NCI-H1417 (cell line): Measurements from ENCODE around the gene NAV2.
"Not testable (repeated sequence)": the region's sequence is repeated elsewhere in the genome, so short reads cannot be mapped to it uniquely, and the experiment has no call there.

ENCODE experiments used
- DNase-seq, 3 experiments: peaks; one replicate each; lab custom pipeline; 2025; lab: John Stamatoyannopoulos, UW

The NAV2 gene

DNA sequence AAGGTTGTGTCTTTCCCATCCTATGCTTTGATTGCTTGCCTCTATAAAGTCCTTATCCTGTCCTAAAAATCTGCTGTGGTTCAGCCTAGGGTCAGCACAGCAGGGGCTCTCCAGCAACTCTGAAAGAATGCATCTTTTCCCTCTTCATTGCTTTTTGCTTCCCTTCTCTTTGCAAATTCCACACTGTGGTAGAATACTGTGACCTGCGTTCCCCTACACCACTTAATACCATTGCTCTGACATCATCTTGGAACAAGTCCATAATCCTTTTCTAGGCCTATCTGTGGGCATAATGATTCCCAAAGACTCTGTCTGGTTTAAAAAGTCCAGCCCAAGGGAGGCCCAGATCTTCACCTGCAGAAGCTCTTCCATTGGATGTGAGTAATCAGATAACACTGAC is 177.7 kb downstream of the NAV2 start:
- no peak for DNase-seq

DNA sequence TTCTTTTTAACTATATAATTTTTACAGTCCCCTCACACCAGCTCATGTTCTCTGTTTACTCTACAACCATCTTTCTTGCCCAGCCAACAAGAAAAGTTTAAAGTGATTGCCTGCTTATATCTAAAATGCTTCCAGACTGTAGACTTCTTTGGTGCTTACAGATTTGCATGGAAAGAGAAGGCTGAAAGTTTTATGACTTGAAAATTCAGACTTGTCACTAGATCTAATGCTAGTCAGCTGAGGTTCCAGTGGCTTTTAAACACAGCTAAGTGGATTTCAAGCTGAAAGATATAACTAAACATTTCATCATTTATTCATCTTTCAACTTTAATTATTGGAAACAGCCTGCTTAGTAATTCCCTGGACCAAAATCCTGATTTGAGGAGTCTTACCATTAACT is 178.4 kb downstream of the NAV2 start:
- DNase-seq: no peak

DNA sequence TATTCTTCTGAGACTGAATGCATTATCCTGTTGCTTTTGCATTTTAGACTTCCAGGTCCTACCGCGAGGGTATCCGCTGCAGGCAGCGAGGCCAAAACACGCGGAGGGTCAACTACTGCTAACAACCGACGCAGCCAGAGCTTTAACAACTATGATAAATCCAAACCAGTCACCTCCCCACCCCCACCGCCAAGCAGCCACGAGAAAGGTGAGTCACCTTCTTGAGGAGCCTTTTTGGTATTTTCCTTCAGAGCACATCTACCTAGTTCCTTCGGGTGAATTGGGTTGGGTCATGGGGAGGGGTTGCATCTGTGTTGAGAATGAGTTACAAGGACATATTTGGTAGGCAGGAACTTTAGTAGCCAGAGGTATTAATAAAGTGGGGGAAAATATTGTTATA is 179.8 kb downstream of the NAV2 start:
- no peak for DNase-seq

DNA sequence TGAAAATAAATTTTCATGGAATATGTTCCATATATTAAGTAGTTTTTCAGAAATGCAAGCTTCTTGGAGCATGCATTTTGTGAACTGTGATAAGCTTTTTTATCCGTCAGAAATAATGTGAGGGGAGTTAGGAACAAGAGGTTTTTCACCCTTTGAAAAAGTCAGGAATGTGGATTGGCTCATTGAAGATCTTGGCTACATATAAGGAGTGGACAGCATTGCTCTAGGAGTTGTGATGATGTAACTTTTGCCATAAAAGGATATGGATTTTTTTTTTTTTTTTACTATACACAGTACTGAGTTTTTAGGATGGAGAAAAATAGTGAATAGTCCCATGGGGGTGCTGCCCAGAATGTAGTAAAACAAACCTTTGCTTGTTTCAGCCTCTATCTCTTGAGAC is 180.2 kb downstream of the NAV2 start:
- no peak for DNase-seq

DNA sequence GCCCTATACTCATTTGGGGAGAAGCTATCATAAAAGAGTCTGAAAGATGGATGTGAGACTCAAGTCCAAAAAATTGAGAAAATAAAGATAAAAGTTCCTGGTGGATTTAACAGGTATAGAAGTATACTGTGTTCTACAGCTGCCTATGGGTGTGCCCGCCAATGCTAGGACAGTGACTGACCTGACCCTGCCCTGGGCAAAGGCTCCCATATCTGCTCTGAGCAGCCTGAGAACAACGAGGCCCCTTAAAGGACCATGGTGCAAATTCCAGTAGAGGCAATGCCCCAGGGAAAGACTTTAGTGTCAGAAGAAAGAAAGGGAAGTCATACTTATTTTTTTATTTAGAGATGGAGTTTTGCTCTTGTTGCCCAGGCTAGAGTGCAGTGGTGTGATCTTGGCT is 181.8 kb downstream of the NAV2 start:
- no peak for DNase-seq

DNA sequence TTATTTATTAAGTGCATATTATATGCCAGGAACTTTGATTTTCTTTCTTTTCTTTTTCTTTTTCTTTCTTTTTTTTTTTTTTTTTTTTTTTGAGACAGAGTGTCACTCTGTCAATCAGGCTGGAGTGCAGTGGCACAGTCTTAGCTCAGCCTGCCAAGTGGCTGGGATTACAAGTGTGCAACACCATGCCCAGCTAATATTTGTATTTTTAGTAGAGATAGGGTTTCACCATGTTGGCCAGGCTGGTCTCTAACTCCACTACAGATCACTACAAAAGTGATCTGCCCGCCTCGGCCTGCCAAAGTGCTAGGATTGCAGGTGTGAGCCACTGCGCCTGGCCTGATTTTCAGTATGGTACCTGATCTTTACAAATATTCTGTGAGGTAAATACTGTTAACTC is 182.4 kb downstream of the NAV2 start:
- not testable (repeated sequence) for DNase-seq

DNA sequence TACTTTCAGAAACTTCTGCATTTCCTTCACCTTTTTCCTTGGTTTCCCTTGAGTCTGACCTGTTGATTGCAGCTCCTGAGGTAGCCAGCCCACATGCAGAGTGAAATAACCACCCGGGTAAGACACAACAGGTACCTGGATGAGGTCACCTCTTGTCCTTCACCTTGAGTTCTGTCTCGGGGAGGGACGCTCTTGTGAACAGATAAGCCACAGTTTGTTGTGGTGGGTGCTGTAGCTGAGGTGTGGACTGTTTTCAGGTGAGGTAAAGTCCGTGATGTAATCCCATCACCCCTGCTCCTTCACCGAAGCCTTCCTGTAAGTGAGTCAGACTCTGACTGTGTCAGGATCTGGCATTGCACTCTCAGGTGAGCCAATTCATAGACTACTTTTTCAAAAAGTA is 183.1 kb downstream of the NAV2 start:
- DNase-seq: no peak

DNA sequence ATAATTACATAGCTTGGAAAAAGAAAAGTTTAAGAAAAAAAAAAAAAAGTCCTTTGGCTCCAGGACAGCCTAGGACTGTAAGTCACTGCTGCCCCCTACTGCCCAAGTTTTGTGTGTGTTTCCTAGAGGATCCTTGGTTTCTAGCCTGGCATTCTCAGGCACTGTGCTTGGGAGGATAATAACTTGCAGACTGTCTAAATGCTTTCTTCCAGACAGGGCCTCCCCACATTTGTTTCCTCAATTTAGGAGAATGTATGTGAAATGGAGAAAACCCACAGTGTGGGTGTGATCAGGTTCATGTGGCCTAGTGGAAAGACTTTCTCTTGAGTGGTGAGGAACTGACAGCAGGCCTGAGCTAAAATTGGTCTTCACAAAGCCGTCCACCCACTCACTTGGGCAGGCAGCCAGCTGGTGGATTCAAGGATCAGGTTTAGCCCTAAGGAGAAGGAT is 191.0 kb downstream of the NAV2 start:
- peak; percentile 56 to 89 (median 83) for DNase-seq

DNA sequence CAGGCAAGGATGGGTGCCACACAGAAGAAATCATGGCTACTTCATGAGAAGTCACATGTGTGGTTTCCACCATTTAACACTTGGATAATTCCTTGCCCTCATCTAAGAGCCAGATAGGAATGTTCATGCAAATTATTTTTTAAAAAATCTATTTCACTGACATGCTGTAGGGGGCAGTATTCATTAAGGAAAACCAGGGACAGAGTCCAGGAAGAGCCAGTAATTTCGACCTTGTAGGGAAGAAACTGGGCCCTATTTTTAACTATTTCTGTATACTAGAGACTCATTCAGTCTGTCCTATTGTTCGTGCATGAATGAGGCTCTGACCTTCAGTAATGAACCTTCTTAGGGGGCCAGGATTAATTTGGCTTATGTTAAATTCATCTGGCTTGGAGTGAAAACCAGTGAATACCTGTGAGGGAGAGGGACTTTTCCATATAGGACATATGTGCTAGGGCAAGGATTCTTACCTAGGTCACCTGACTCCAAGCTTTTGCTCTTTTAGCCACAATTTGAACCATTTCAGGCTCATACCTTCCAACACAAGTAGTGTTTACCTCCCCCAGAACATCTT is 192.7 kb downstream of the NAV2 start:
- peak; percentile 38 to 57 (median 55) for DNase-seq

DNA sequence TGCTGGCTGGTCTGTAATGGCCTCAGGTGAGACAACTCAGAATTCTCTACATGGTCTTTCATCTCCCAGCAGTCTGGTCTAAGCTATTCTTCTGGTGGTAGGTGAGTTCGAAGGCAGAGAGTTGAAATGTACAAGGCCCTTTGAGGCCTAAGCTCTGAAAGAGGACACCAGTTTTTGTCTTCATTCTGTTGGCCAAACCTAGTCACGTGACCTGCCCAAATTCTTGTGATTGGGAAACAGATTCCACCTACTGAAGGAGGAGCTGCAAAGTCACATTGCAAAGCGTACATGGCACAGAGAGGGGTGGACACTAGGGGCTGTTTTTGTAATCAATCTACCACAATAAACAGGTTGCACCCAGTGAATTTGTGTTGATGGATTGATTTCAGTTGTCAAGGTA is 193.5 kb downstream of the NAV2 start:
- no peak for DNase-seq

DNA sequence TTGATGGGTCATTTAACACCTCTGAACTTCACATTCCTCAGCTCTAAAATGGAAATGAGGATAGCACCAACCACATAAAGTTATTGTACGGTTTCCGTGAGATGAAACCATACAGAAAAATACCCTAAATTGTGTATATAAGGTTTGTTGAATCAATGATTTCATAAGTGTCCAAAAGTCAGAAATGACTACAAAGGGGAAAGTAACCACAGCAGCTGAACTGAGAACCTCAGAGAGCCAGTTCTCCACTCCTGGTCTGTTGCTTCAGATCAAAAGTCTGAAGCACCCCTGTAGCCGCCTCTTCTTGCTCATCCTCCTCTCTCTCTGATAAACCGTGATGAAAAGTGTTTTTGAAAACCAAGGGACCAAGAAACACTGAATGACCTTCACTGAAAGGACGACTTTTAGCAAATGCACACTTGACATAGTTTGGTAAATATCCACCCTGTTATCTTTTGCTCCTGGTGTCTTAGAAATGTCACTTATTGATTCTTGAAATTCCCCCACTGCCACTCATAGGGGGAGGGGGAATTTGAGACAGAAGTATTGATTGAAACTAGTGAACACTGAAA is 194.5 kb downstream of the NAV2 start:
- no peak for DNase-seq

DNA sequence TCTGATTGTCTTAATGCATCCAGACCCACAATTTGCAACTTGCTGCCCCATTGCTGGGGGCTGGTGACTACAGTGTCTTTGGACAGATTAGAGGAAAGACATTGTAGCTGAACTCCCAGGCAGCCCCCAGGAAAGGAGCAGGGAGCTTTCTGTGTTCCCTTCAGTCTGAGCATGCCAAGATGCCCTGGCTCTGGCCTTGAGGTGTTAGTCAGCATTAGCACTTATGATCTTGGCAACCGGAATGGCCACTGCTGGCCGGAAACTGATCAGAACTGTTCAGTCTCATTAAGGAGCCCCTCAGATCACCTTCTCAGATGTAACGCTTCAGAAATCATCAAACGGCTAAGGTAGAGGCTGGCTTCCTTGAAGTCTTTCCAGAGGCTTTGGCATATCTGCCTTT is 195.2 kb downstream of the NAV2 start:
- DNase-seq: no peak

DNA sequence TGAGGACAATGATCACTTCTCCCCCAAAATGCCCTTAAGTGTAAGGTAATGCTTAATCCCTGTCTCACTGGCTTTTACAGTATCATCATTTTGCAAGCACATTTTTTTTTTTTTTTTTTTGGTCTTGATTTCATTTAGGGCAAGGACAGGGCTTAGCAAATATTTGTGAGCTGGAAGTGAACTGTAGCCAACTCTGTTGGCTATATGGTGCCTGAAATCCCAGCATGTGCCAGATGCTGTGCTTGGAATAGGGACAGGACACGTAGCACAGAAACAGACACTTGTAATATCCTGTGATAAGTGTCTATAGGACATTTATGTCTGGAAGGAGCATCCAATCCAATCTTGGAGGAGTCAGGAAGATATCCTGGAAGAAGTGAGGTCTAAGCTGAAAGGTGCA is 198.3 kb downstream of the NAV2 start:
- no peak for DNase-seq

DNA sequence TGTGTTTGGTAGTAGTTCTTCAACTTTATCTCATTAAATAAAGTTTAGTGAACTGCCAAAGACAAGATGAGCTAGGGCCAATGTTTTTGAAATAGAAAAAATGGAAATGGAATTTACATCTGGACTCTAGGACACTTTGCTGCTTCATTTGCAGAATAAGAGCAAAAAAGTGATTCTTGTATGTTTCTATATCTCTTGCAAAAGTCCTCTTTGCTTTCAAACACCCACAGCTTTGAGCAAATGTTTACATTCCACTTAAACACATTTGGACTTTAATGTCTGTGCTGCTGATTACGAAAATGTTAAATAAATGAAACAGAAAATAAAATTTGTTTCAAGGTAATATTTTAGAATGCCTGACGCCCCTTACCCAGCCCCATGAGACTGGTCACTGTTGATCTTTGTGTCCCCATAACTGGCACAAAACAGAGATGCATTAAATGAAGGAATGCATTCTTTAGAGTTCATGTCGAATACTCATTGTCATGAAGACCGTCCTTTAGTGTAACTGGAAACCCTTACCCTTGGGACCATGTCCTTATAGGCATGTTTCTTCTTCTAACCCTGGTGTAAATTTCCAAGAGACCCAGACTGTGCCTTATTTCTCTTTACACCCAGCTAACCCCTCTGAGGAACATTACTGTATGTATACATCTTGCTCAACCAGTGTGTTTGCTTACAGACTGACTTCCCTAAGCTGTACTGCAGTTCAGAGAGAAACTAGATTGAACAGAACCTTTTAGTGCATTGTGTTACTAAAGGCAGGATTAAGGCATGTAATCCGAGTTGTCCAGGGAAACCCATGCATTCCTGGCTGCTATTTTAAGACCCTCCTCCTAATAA is 199.7 kb downstream of the NAV2 start:
- DNase-seq: no peak

DNA sequence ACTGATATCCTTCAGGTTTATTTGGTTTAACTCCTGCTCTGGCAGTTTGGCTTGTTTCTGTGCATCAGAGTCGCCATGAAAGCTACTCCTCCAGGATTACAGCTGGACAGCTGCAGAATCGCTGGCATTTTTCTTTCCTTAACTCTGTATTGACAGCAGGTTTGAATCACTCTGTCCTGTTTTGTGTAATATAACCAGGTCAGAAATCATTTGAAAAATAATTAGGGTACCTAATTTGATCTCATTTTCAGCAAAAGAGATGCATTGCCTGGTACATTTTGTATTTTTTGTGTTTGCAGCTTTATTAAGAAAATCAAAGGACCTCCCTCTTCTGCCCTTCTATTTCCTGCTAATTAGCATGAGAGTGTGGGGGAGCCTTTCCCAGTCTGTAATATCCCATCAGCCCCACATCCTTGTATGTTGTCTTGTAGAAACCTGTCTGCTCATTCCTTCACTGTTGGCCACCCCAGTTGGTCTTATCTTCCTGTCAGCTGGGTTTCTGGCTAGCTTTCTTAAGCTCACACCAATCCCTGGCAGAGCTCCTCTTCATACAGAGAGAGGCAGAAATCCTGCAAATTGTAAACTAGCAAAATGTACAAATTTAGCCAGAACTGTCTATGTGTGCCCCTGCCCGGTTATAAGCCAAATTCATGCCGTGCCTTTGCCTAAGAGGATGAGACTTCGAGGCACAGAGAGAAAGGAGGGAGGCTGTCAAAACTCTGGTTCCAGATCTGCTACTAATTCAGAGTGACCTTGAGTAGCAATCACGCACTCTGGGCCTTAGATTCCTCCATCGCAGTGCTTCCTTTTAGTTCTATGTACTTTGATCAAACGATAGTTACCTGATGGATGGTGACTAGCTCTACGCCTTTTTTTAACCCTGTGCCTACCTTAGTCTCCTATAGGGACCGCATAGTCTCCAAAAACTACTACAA is 200.6 kb downstream of the NAV2 start:
- no peak for DNase-seq

DNA sequence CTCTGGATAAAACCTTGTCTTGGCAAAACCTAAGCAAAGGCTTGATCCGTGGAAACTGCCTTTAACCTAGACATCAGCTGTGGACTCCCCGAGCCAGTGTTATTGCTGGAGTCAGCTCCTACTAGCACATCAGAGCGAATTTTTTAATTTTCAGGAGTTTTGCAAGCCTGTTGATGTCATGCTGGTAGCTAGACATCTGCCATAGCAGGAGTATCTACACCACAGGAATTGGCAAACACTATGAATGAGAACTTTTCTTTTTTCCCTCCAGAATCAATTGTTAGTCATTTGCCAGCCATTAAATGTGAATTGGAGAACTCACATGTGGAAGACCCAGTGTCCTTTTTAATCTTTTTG is 201.2 kb downstream of the NAV2 start:
- no peak for DNase-seq

DNA sequence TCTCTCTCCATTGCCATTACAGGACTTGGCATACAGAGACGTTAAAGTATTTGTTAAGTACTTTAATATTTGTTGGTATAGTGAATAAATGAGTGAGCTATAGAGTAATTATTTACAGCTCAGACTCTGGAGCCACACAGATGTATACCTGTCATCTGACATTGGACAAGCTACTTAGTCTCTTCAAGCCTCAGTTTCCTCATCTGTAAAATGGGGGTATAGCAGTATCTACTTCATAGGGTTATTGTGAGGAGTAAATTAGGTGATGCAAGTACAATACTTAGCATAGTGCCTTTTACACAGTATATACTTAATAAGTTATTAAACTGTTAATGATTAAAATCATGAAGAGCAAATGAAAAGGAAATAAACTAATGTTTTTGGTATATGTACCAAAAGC is 203.2 kb downstream of the NAV2 start:
- DNase-seq: no peak

DNA sequence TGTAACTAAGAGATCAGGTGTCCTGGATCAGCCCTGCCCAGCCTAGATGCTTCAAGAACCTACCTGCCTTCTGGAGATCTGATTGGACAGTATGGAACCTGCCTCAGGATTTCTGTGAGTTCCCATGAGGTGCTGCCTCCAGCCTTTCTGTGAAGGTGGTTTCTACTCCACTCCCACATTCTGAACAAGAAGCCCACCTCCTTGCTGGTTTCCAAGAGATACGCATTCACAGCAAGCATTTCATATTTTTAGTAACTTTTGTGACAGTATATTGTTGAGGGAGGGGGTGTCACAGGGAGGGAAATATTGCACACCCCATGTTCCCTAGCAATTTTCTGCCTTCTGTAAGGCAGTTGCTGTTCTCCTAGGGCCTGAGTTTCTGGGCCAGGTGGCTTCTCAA is 204.4 kb downstream of the NAV2 start:
- no peak for DNase-seq

DNA sequence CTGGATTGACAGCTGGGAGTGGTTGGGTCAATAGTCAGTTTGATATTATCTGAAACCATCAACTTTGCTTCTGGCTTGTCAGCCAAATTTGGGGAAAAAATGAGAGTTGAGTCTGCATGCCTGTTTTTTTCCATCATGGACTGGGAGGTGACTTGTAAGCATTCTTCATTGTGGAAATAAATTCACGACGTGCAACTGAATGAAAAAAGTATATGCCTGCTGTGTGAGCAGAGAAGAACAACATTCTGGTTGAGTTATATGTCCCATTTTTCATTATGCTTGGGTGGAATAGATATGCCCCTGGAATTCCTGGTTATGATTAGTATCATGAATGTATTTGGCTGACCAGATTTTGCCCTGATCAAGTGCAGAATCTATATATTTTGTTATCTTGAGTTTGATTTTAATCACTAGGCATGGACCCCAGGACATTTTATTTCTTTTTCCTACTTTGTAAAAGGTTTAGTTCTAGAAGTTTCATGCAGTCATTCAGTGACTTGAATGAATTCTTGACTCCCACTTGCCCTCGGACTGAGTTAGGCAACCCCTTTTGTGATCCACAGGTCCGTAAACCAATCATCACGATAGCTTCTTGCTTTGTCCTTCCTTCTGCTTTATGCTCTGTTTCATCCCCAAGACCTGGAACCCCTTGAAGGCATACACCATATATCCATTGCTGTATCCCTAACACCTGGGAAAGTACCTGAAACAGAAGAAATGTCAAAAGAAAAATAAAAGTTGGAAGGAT is 205.8 kb downstream of the NAV2 start:
- no peak for DNase-seq

DNA sequence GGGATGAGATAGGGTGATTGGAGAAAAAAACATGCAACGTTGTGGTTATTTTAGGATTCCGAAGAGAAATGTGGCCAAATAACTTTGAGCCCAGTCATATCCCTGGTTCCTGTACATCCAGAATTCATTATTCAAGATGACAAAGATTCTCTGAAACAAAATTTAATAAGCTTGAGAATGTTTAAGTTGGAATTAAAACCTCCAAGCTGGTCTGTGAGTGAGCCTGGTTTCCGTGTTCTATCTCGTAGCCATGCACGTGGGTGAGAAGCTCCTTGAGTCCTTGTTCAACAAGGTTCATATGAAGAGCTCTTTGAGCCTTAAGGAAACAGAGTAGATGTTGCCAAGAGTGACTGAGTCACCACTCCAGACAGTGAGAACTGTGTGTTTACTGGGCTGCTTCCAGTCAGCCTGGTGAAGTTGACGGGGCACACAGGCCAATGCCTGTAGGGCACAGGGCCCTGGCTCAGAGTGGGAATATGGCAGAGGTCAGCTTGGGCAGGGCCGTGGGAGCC is 206.5 kb downstream of the NAV2 start:
- no peak for DNase-seq

DNA sequence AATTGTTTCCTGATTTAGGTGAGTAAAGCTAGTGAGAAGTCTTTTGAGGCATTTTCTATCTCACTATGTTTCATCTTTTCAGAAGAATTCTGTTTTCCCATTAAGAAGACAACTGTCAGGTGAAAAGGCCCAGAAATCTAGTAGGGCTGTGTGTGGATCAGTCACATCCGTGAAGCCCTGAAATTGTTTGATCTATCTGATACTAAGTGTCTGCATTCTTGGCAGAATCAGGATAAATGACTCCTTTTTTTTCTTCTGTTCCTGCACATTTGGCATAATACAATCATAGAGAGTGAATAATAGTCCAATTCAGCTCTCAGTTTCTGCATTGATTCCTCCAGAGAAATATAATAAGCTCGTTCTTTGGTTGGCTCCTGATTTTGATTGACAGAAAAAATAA is 208.3 kb downstream of the NAV2 start:
- DNase-seq: no peak
